Upper lobe of left lung (tissue), 6 donors: Measurements from ENCODE around the gene ADPRS. TPM values are rescaled to one million over a fixed set of nuclear protein-coding genes. Genes with fewer than 3 reads are reported as not detected.

Source experiments
- ATAC-seq, 2 donors: fragments of 200-7000 bp; cut with Tn5 transposase; one replicate each; pipeline ENCODE4 v1.9.1; 2022; ENCODE audit warnings: mild to moderate bottlenecking in 2 of 2, moderate library complexity in 2 of 2; ENCODE audit not compliant: low FRiP score in 2 of 2
- DNase-seq, 2 donors: peaks; one replicate each; pipeline ENCODE4 v3.0.0-alpha.2; 2019 to 2020
- H3K27ac ChIP-seq, 4 donors: fragments of 200-600 bp; sonication (generic); one replicate each; pipeline ENCODE4 v1.5.1; 2016 to 2019
- H3K27me3 ChIP-seq, 4 donors: fragments of 200-600 bp; sonication (generic); one replicate each; pipeline ENCODE4 v1.5.1; 2017 to 2019
- H3K36me3 ChIP-seq, 4 donors: fragments of 200-600 bp; sonication (generic); one replicate each; pipeline ENCODE4 v1.5.1; 2016 to 2019
- H3K4me1 ChIP-seq, 4 donors: fragments of 200-600 bp; sonication (generic); one replicate each; pipeline ENCODE4 v1.5.1; 2018 to 2019
- H3K4me3 ChIP-seq, 4 donors: fragments of 200-600 bp; sonication (generic); one replicate each; pipeline ENCODE4 v1.5.1; 2017 to 2019; ENCODE audit warnings: mild to moderate bottlenecking in 2 of 4, moderate library complexity in 1 of 4
- H3K9me3 ChIP-seq, 4 donors: fragments of 200-600 bp; sonication (generic); one replicate each; pipeline ENCODE4 v1.5.1; 2018 to 2019
- EP300 ChIP-seq, 4 donors: sonication (generic); formaldehyde crosslinking; IDR thresholded peaks; one replicate each; pipeline ENCODE4 v1.5.1; 2017; ENCODE audit warnings: antibody characterized with exemption in 4 of 4, control low read depth in 2 of 4
- POLR2A ChIP-seq, 4 donors: fragments of 450-650 bp; IDR thresholded peaks; one replicate each; pipeline ENCODE4 v1.5.1; 2016 to 2017; ENCODE audit warnings: antibody characterized with exemption in 4 of 4, mild to moderate bottlenecking in 2 of 4
- POLR2AphosphoS5 ChIP-seq, 2 donors: sonication (generic); formaldehyde crosslinking; IDR thresholded peaks; one replicate each; pipeline ENCODE4 v1.5.1; 2017; ENCODE audit warnings: antibody characterized with exemption in 2 of 2
- WGBS, 2 donors: methylation state at CpG; one replicate each; pipeline ENCODE4 v1.1.5; 2017 to 2018; 5-methylcytosine and 5-hydroxymethylcytosine counted together
- total RNA-seq, 6 donors: library from RNA; depleted of rRNA in 4 of 6; stranded (reverse); fragments of >200 nt in 4 of 6; gene quantifications; one replicate each; pipeline versions ENCODE4 v1.1.0 to v1.2.1, GENCODE V29; 2016 to 2021
- TF ChIP-seq, protein P1 (sequence below), 6 experiments: fragments of 450-650 bp in 4 of 6; fragments of 200-600 bp in 2 of 6; sonication (generic) in 2 of 6; IDR thresholded peaks; one replicate each; pipeline ENCODE4 v1.5.1; 2016 to 2019; ENCODE audit warnings: antibody characterized with exemption in 6 of 6
- donor health status: DM: no; HTN: no; CAD: no; lungs with moderate emphysema.
- donor health status: DM: no; HTN: yes; CAD: no; lungs with severe emphysema.

ADPRS gene
- total RNA-seq, 6 donors from 2014 or later, result 29.3 to 60.0 (median 45.8) TPM

- peak within 1 kb of the TSS in 1 of 4 donors; percentile 31 for H3K27ac ChIP-seq
- H3K27me3 ChIP-seq, result peaks cover 0 to 6% (median 2%) of the 10 kb centered on the region in 4 donors
- DNase-seq (peak in 1 of 2 donors; percentile 90), ATAC-seq (peak in 1 of 2 donors; percentile 1)
- 18% methylated on average over 50 to 53 of the region's 59 CpGs for WGBS, 2 donors
- peak within 1 kb of the TSS; percentile 15 to 57 (median 48) for H3K4me3 ChIP-seq
- no peaks in the 10 kb centered on the region for H3K9me3 ChIP-seq
- TF ChIP-seq POLR2A (IDR thresholded peaks at IDR 0.05) (no peak), EP300 (IDR thresholded peaks at IDR 0.05) (no peak), POLR2AphosphoS5 (IDR thresholded peaks at IDR 0.05) (no peak)
- TF ChIP-seq, protein P1, sequence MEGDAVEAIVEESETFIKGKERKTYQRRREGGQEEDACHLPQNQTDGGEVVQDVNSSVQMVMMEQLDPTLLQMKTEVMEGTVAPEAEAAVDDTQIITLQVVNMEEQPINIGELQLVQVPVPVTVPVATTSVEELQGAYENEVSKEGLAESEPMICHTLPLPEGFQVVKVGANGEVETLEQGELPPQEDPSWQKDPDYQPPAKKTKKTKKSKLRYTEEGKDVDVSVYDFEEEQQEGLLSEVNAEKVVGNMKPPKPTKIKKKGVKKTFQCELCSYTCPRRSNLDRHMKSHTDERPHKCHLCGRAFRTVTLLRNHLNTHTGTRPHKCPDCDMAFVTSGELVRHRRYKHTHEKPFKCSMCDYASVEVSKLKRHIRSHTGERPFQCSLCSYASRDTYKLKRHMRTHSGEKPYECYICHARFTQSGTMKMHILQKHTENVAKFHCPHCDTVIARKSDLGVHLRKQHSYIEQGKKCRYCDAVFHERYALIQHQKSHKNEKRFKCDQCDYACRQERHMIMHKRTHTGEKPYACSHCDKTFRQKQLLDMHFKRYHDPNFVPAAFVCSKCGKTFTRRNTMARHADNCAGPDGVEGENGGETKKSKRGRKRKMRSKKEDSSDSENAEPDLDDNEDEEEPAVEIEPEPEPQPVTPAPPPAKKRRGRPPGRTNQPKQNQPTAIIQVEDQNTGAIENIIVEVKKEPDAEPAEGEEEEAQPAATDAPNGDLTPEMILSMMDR (IDR thresholded peaks at IDR 0.05), result no peak
- peaks cover 14 to 20% (median 17%) of the 10 kb centered on the region in 4 donors for H3K4me1 ChIP-seq
- no peaks in the 10 kb centered on the region for H3K36me3 ChIP-seq
These were observed 4.8 kb upstream of the ADPRS start, which contains the start of gene TEKT2 for GRCh38 chr1:36083635-36084496. Gene TEKT2, plus strand, starts transcription at chr1:36084094. Its CDS starts 828 bp downstream, at chr1:36084922.

- ATAC-seq, result no peak
These were observed 4.1 kb upstream of the ADPRS start for GRCh38 chr1:36084497-36085115.

DNA sequence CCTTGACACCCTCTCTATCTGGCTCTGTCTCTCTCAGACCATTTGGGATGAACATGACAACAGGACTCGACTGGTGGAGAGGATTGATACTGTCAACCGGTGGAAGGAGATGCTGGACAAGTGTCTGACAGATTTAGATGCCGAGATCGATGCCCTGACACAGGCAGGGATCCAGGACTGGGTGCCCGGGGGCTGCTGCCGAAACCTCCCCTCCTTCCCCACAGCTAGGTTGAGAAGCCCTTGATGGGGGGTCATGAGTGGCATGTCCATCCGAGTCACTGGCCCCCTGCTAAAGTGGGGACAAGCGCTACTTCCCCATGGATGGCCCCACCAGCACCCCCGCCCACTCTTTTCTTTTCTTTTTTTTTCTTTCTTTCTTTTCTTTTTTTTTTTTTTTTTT is 3.6 kb upstream of the ADPRS start:
- Histone ChIP-seq H3K4me1 (peaks cover 23 to 31% (median 26%) of the 10 kb centered on the region in 4 donors), H3K36me3 (peaks cover 0 to under 1% (median 0%) of the 10 kb centered on the region in 4 donors), H3K4me3 (no peak overlapping the region), H3K9me3 (no peaks in the 10 kb centered on the region), H3K27ac (no peak overlapping the region), H3K27me3 (peaks cover 0 to 6% (median 2%) of the 10 kb centered on the region in 4 donors)
- DNase-seq (no peak), ATAC-seq (no peak)
- WGBS, 2 donors, result 87 to 97% methylated on average over 9 of the region's 9 CpGs
- TF ChIP-seq EP300 (IDR thresholded peaks at IDR 0.05) (no peak), POLR2AphosphoS5 (IDR thresholded peaks at IDR 0.05) (no peak), POLR2A (IDR thresholded peaks at IDR 0.05) (no peak)
- TF ChIP-seq, protein P1 (IDR thresholded peaks at IDR 0.05), result no peak

More at GRCh38 chr1:36084497-36085115, 4.1 kb upstream of the ADPRS start:
- Histone ChIP-seq H3K4me3 (peak overlapping the region in 3 of 4 donors; percentile 42 to 57 (median 54)), H3K27ac (no peak overlapping the region), H3K27me3 (peaks cover 0 to 6% (median 2%) of the 10 kb centered on the region in 4 donors), H3K9me3 (no peaks in the 10 kb centered on the region), H3K4me1 (peaks cover 17 to 25% (median 21%) of the 10 kb centered on the region in 4 donors), H3K36me3 (no peaks in the 10 kb centered on the region)
- 51 to 54% methylated on average over 19 of the region's 19 CpGs for WGBS, 2 donors
- peak in 1 of 2 donors; percentile 60 for DNase-seq
- TF ChIP-seq POLR2AphosphoS5 (IDR thresholded peaks at IDR 0.05), result no peak
- TF ChIP-seq, protein P1 (IDR thresholded peaks at IDR 0.05), result peak in 1 of 6 experiments; percentile 5

- 92 to 95% methylated on average over 26 to 29 of the region's 29 CpGs for WGBS, 2 donors
- H3K27ac ChIP-seq, result no peak overlapping the region
- ATAC-seq (no peak), DNase-seq (no peak)
- H3K4me1 ChIP-seq, result peaks cover 24 to 34% (median 31%) of the 10 kb centered on the region in 4 donors
- no peaks in the 10 kb centered on the region for H3K9me3 ChIP-seq
- no peak overlapping the region for H3K4me3 ChIP-seq
- H3K27me3 ChIP-seq, result peaks cover 0 to 6% (median 2%) of the 10 kb centered on the region in 4 donors
- H3K36me3 ChIP-seq, result peaks cover 0 to 4% (median under 1%) of the 10 kb centered on the region in 4 donors
- TF ChIP-seq EP300 (IDR thresholded peaks at IDR 0.05), result no peak
- no peak for TF ChIP-seq POLR2A (IDR thresholded peaks at IDR 0.05)
- TF ChIP-seq, protein P1 (IDR thresholded peaks at IDR 0.05), result no peak
- TF ChIP-seq POLR2AphosphoS5 (IDR thresholded peaks at IDR 0.05), result no peak
These were observed 2.8 kb upstream of the ADPRS start for GRCh38 chr1:36085686-36086526.
